ENCODE results near the gene LAMP2.

Gene LAMP2

GRCh38 chrX:120457766-120458180 is 11.3 kb downstream of the LAMP2 start:
- DNase-seq (ENCODE audit: low read depth in 2 of 3, low spot score in 1 of 3): no peak

GRCh38 chrX:120456973-120457372 is 12.1 kb downstream of the LAMP2 start:
- no peak for DNase-seq (ENCODE audit: low read depth in 2 of 3, low spot score in 1 of 3)

DNA sequence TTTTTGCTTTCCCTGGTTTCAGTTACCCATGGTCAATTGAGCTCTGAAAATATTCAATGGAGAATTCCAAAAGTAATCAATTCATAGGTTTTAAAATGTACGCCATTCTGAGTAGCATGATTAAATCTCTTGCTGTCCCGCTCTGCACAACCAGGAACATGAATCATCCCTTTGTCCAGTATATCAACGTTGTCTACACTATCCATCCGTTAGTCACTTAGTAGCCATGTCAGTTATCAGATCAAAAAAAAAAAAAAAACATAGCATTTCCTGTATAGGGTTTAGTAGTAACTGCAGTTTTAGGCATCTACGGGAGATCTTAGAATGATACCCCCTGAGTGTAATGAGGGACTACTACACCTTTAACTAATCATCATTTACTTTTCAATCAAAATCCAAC is 15.1 kb downstream of the LAMP2 start:
- no peak for DNase-seq (ENCODE audit: low read depth in 2 of 3, low spot score in 1 of 3)

DNA sequence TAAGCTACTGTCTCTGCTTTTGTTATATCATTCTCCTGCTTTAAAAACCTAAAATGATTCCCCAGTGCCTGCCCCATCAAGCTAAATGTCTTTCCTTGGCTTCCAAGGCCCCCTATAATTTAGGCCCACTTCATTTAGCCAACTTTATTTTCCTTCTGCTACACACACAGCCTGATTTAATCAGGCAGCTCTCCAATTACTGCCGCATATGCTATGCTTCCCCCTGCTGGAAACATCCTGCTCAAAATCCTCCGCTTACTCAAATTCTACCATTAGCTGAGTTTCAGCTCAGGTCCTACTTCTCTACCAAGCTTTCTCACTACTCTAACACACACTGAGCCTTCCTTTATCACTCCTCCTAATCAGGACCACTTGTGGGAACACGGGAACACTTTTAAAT is 17.0 kb downstream of the LAMP2 start:
- no peak for DNase-seq (ENCODE audit: low read depth in 2 of 3, low spot score in 1 of 3)

DNA sequence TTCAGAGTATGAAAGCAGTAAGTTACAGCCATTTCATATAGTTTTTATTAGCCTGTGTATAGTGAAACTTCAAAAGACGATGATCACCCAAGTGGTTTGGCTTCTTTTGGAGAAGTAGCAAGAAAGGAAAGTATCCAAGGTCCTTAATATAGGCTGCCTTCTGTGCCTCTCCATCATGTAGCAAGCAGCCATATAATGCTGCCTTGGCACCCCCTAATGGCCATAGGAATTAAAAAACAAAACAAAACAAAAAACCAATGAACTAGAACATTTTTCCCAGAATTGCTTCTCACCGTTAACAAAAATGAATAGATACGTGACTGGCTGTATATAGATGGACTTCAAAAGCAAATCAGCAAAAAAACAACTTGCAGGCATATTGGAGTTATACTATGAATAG is 18.9 kb downstream of the LAMP2 start:
- no peak for DNase-seq (ENCODE audit: low read depth in 2 of 3, low spot score in 1 of 3)

- DNase-seq (ENCODE audit: low read depth in 2 of 3, low spot score in 1 of 3): no peak
These were observed 22.6 kb downstream of the LAMP2 start for GRCh38 chrX:120446498-120446897.

GRCh38 chrX:120439921-120440320 is 29.2 kb downstream of the LAMP2 start:
- no peak for DNase-seq (ENCODE audit: low read depth in 2 of 3, low spot score in 1 of 3)

- no peak for DNase-seq (ENCODE audit: low read depth in 2 of 3, low spot score in 1 of 3)
These were observed 39.1 kb downstream of the LAMP2 start for GRCh38 chrX:120429776-120430540.

DNA sequence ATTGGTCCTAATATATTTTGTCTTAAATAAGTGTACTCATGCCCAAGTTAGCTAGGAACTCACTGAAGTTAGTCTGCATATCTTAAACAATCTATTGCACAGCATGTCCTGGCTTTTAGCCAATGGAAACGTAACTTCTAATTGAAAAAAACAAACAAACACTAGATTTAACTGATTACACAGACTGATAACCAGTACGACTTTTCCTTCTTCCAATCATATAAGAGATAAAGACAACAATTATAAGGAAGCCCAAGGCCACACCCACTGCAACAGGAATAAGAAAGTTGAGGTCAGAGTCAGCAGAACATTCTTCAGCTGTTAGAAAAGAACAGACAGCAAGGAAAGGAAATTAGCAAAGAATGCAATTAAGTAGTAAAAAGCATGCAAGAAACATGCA is 40.8 kb downstream of the LAMP2 start:
- no peak for DNase-seq (ENCODE audit: low read depth in 2 of 3, low spot score in 1 of 3)

- DNase-seq (ENCODE audit: low read depth in 2 of 3, low spot score in 1 of 3): no peak
These were observed 42.5 kb downstream of the LAMP2 start for GRCh38 chrX:120426599-120426998.

- no peak for DNase-seq (ENCODE audit: low read depth in 2 of 3, low spot score in 1 of 3)
These were observed 49.6 kb downstream of the LAMP2 start for GRCh38 chrX:120419463-120419862.

DNA sequence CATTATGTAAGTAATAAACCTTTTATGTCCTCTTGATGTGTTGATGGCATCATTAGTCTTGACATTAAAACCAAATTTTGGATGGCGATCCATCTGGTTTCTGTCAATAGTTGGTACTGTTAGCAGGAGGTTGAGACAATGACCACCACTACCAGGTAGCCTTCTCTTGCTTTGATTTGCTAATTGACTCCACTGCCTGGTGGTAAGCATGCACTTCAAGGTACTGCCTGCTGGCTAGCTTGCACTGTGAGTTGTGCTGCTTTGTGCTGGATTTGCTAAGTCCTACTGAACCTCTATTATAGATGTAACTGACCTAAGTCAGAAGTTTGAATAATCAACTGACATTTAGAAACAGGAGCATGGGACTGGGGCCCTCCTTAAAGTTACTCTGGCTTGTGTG is 60.9 kb downstream of the LAMP2 start:
- no peak for DNase-seq (ENCODE audit: low read depth in 2 of 3, low spot score in 1 of 3)

DNA sequence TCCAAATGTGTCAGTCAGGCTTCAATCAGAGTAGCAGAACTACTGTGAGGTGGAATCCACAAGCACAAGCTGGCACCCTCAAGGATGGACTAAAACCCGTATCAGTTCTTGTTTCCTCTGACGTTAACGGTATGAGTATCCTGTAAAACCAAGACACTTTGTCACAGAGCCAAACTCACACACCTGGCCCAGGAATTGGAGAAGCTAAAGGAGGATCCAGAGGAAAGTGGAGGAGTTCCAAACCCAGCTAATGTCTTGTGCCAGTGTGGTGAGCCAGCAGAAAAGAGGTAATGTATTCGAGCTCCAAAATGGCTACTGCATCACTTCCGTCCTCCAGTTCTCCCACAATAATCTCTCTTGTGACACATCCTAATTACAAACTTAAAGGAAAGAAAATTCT is 62.5 kb downstream of the LAMP2 start:
- no peak for DNase-seq (ENCODE audit: low read depth in 2 of 3, low spot score in 1 of 3)

- no peak for DNase-seq (ENCODE audit: low read depth in 2 of 3, low spot score in 1 of 3)
These were observed 66.7 kb downstream of the LAMP2 start for GRCh38 chrX:120402369-120402768.

GRCh38 chrX:120401301-120401700 is 67.8 kb downstream of the LAMP2 start:
- DNase-seq (ENCODE audit: low read depth in 2 of 3, low spot score in 1 of 3): no peak

DNA sequence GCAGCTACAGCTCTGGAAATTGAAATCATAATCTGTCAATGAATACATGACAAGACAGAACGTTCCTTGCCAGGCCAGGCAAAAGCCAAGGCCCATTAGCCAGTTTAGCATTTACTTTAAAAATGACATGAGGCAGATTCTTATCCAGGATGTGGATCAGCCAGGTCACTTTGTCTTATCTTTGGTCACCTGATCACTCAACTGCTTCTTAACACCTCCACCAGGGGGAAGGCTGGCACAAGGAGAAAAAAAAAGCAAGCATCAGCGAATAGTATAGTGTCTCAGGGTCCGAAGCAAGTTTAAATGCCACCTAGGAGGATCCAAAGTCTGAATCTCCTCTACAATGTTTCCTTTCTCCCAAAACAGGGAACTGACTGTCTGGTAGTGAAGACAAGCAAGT is 88.4 kb downstream of the LAMP2 start:
- DNase-seq (ENCODE audit: low read depth in 2 of 3, low spot score in 1 of 3): no peak

- DNase-seq (ENCODE audit: low read depth in 2 of 3, low spot score in 1 of 3): no peak
These were observed 89.0 kb downstream of the LAMP2 start for GRCh38 chrX:120379937-120380681.

DNA sequence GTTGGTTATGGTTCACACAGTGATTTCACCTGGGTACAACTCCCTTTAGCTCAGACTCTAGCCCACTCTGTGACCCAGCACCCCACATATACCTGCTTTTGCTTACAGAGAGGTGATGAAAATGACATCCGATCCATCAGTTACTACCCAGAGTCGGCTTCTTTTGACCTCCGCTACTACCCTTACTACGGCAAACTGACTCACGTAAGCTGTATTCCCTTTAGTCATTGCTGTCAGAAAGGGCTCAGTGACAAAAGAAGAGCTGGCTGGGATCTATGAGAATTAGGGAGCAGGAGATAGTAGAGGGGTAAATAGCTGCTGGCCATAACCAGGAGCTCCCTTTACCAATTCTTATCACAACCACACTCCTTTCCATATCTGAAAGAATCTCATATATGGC is 90.5 kb downstream of the LAMP2 start:
- no peak for DNase-seq (ENCODE audit: low read depth in 2 of 3, low spot score in 1 of 3)

Data from stimulated activated CD4-positive, alpha-beta T cell treated with anti-CD3 and anti-CD28 coated beads, Interleukin-12 subunit alpha, Interleukin-12 subunit beta, amount 100 ng/mL, for 48 hours (primary cell).